Endothelial cell of umbilical vein (primary cell): ENCODE results near the gene IQGAP1.

Experiments
- EZH2 ChIP-seq: IDR thresholded peaks from 2 replicates; pipeline ENCODE4 v1.6.1; 2012; ENCODE audit warnings: borderline replicate concordance, low read depth, mild to moderate bottlenecking, moderate library complexity, low read length, inconsistent platforms; ENCODE audit not compliant: severe bottlenecking
- POLR2A ChIP-seq: IDR thresholded peaks from 2 replicates; pipeline ENCODE4 v1.6.1; 2012; ENCODE audit warnings: low read depth, mild to moderate bottlenecking, control low read depth, low read length
- POLR2AphosphoS5 ChIP-seq: IDR thresholded peaks from 2 replicates; pipeline ENCODE4 v1.6.1; 2012; ENCODE audit warnings: low read depth, mild to moderate bottlenecking, control low read depth, low read length, moderate library complexity; ENCODE audit not compliant: insufficient read depth
- TF ChIP-seq, protein P1 (sequence below), 2 donors: IDR thresholded peaks; 1 replicate in 1 of 2; 2 replicates in 1 of 2; pipeline ENCODE4 v1.5.1; 2011; ENCODE audit warnings: low read length in 2 of 2, mild to moderate bottlenecking in 2 of 2, moderate library complexity in 2 of 2, control low read depth in 1 of 2, inconsistent platforms in 1 of 2, low read depth in 1 of 2; ENCODE audit not compliant: insufficient read depth in 1 of 2; ENCODE audit errors: extremely low read depth in 1 of 2
- TF ChIP-seq, protein P2 (sequence below): IDR thresholded peaks from 2 replicates; pipeline ENCODE4 v1.6.1; 2011; ENCODE audit not compliant: insufficient read depth, insufficient read length

DNA sequence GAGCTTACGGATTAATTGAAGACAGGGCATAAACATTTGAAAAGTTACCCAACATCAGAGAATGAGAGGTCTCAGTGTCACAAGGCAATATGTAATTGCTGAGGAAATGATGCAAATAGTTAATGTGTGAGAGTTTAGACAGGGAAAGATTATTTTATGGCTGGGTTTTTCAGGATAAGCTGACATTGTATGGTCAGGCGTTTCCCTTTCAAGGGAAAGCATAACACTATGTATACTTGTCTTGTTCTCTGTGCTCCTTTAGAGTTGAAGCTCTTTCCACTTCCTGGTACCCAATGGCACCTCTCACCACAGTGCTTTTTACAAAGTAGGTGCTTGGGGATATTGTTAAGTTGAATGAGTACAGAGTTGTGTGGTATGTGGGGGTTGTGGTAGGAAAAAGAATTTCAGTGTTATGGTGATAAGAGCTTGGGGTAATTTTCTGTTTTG lies 19.9 kb downstream of the IQGAP1 start:
- TF ChIP-seq POLR2A (no peak), EZH2 (no peak), POLR2AphosphoS5 (no peak)
- TF ChIP-seq, protein P1, sequence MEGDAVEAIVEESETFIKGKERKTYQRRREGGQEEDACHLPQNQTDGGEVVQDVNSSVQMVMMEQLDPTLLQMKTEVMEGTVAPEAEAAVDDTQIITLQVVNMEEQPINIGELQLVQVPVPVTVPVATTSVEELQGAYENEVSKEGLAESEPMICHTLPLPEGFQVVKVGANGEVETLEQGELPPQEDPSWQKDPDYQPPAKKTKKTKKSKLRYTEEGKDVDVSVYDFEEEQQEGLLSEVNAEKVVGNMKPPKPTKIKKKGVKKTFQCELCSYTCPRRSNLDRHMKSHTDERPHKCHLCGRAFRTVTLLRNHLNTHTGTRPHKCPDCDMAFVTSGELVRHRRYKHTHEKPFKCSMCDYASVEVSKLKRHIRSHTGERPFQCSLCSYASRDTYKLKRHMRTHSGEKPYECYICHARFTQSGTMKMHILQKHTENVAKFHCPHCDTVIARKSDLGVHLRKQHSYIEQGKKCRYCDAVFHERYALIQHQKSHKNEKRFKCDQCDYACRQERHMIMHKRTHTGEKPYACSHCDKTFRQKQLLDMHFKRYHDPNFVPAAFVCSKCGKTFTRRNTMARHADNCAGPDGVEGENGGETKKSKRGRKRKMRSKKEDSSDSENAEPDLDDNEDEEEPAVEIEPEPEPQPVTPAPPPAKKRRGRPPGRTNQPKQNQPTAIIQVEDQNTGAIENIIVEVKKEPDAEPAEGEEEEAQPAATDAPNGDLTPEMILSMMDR (IDR thresholded peaks at IDR 0.05; ENCODE audit: extremely low read depth in 1 of 2, insufficient read depth in 1 of 2, low read depth in 1 of 2, low read length in 2 of 2), result no peak
- TF ChIP-seq, protein P2, sequence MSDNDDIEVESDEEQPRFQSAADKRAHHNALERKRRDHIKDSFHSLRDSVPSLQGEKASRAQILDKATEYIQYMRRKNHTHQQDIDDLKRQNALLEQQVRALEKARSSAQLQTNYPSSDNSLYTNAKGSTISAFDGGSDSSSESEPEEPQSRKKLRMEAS, result no peak
